Measurements from ENCODE around the gene CDK14.

Gene CDK14

GRCh38 chr7:91033574-91033973 lies 437.5 kb downstream of the CDK14 start:
- DNase-seq: no peak

- peak; percentile 46 for DNase-seq
Measured at GRCh38 chr7:91034459-91035368, 438.6 kb downstream of the CDK14 start.

DNA sequence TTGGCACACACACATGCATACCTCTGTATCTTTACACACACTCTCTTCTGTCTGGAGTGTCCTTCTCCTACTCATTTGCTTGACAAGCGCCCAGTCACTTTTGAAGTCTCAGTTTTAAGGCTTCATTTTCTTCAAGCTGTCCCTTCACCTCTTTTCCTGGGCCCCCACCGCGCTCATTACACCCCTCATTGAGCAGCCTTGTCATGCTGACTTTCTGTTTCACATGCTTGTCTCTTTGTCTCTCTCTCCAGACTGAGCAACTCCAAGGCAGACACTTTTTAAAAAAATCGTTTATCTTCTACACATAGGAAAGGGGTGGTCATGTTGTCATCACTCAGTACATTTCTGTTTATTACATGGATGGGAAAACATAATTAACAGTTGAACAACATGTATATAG lies 442.9 kb downstream of the CDK14 start:
- DNase-seq: no peak

GRCh38 chr7:91041141-91041540 lies 445.0 kb downstream of the CDK14 start:
- no peak for DNase-seq

- no peak for DNase-seq
Measured at GRCh38 chr7:91041901-91042484, 445.9 kb downstream of the CDK14 start.

DNA sequence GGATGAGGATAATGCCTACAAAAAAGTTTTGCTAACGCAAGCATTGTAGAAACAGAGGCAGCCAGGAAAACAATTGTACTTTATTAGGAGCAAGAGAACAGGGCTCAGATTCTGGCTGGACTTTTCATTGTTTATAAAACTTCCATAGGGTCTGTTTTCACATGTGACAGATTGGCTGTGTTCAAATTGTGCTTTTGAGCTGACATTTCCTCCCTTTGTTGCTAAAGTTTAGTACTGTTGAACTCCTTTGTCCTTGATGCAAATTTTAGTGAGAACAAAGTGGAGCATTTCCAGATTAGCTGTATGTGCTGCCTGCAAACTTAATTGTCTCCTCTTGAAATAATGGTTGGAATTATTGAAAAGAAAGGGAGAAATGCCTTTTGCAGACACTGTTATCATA lies 447.1 kb downstream of the CDK14 start:
- no peak for DNase-seq

- no peak for DNase-seq
Measured at GRCh38 chr7:91043924-91044645, 448.0 kb downstream of the CDK14 start.

DNA sequence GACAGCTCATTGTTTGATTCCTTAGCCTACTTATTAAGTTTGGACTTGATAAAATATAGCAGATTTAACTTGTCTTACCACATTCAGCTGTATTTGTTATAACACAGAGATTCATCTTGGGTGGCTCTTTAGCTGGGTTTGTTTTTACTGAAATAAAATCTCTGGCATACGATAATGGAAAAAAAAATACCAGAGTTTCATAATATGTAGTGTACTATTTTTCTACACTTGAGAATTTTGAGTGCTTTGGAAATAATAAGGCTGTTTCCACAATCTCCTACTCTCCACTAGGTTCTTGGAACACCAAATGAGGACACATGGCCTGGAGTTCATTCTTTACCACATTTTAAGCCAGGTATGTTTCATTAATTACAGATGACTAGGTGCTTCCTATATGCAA lies 449.5 kb downstream of the CDK14 start:
- DNase-seq: no peak

DNA sequence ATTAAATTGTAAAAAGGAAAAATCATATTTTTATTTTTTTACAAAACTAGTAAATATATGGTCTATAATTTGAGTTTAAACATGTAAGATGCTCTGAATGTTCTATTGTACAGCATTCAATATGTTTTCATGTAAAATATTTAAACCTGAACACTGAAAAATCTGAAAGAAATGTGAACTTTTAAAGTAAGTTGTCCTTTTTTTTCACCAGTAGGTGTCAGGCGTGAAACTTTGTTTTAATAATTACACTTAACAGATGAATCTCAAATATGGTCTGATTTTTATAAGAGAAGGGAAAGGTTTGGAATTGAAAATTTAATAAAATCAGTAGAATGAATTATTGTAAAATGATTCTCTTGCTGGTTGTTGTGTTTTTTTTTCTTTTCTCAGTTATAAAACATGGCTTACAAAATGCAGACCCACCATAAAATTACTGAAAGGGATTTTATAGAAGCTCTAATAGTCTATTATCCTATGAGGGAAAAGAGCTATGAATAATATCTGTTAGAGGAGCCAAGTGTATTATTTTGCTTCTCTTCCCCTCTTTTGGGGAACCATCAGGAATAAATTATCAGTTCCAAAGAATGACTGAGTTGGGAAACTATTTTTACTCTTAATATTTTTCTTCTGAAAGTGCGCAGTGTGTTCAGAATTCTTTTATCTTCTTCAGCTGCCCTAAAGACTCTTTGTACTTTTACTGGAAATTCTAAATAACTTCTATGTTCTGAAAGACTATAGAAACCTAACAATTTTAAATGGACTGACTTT lies 450.4 kb downstream of the CDK14 start:
- DNase-seq: no peak

DNA sequence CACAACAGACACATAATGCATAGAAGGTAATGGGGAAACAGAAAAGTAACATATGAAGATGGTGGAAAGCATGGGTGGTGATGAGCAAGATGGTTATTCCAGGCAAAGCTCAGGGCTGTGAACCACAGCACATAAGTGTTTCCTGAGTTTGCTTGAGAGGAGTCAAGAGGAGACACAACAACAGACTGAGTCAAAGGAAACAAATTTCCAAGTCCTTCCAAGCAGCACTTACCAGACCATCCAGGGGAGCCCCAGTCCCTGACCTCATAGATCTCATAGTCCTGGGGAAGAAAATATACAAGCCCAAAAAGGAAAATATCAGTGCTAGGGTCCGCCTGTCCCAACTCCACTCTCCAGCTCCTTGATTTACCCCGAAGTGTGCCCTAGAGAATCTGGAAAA lies 451.5 kb downstream of the CDK14 start:
- DNase-seq: no peak

GRCh38 chr7:91050677-91051076 lies 454.6 kb downstream of the CDK14 start:
- no peak for DNase-seq

DNA sequence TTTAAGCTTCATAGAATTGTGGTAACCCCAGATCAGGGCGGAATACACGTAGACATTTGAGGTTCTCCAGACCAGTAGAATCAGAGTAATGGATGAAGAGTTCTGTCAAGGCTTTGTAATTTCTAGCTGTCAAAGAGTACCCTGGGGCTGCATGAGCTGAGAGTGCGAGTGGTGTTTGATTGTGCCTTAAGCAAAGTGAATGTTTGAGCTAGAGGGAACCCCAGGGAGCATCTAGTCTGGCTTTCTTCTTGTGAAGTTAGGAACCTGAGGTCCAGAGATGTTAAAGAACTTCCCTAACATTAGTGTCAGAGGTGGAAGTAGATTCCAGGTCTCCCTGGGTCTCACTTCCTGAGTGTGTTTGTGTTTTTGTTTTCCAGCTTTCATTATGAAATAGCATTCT lies 455.8 kb downstream of the CDK14 start:
- DNase-seq: no peak

GRCh38 chr7:91054374-91054773 lies 458.3 kb downstream of the CDK14 start:
- DNase-seq: no peak

- no peak for DNase-seq
Measured at GRCh38 chr7:91055219-91055618, 459.1 kb downstream of the CDK14 start.

- no peak for DNase-seq
Measured at GRCh38 chr7:91062713-91063112, 466.6 kb downstream of the CDK14 start.

DNA sequence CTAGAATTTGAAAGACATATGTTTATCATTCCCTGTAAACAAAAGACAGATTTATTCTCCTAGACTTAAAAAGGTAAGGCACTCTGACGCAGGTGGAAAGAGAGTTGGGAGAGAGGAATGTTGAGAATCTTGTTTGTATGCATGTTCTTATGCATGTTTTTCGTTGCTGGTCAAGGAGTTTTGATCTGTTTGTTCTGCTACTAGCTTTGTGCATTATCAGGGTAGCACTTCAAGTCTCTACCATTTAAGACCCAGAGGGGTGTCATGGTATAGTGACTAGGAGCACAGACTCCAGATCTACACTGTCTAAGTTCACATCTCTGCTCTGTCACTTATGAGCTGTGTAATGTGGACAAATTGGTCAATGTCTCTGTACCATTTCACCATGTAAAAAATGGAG lies 467.9 kb downstream of the CDK14 start:
- no peak for DNase-seq

DNA sequence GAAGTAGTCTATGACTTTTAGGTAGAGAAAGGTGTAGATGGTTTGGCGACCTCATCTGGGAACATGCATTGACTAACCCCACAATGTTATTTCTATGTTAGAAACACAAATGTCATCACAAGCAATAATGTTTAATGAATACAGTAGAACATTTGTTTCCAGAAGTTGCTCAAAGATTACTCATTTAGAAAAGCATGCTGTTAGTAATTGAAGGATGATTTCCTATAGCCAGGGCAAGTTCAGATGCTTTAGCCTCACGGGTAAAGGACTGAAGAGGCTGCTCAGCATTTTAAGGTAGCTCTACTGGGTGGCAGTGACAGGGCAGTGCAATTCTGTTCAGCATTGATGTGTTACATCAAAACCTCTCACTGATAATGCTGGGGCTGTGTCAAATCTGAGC lies 468.8 kb downstream of the CDK14 start:
- DNase-seq: no peak

- no peak for DNase-seq
Measured at GRCh38 chr7:91066627-91067026, 470.5 kb downstream of the CDK14 start.

GRCh38 chr7:91067242-91067641 lies 471.1 kb downstream of the CDK14 start:
- no peak for DNase-seq

GRCh38 chr7:91068136-91068795 lies 472.1 kb downstream of the CDK14 start:
- DNase-seq: no peak

DNA sequence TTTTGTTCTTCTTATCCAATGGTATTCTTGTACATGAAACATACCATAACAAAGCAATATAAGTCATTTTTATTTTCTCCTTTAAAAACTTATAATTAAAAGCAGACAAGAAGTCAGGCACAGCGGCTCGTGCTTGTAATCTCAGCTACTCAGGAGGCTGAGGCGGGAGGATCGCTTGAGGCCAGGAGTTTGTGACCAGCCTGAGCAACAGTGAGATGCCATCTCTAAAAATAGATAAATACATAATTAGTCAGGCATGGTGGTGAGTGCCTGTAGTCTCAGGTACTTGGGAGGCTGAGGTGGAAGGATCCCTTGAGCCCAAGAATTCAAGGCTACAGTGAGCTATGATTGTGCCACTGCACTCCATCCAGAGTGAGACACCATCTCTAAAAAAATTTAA lies 473.0 kb downstream of the CDK14 start:
- DNase-seq: no peak

GRCh38 chr7:91079487-91079886 lies 483.4 kb downstream of the CDK14 start:
- DNase-seq: no peak

- DNase-seq: no peak
Measured at GRCh38 chr7:91080351-91080750, 484.2 kb downstream of the CDK14 start.
